Adrenal gland (tissue), 5 donors: ENCODE results near the gene ZSCAN12.

Source experiments
- CTCF ChIP-seq, 6 experiments: fragments of 450-650 bp in 4 of 6; fragments of 200-600 bp in 2 of 6; sonication (generic) in 1 of 6; IDR thresholded peaks; 1 replicate in 5 of 6; 2 replicates in 1 of 6; pipeline versions ENCODE4 v1.5.1 to v1.8.0; 2016 to 2021; ENCODE audit warnings: antibody characterized with exemption in 6 of 6, mild to moderate bottlenecking in 2 of 6, moderate library complexity in 1 of 6
- POLR2A ChIP-seq, 2 donors: fragments of 450-650 bp; IDR thresholded peaks; one replicate each; pipeline ENCODE4 v1.6.1; 2017; ENCODE audit warnings: antibody characterized with exemption in 2 of 2, mild to moderate bottlenecking in 2 of 2, moderate library complexity in 1 of 2
- donor health status: DM: no; HTN: no; CAD: no.

- TF ChIP-seq CTCF (IDR thresholded peaks at IDR 0.05) (no peak), POLR2A (IDR thresholded peaks at IDR 0.05) (no peak)
These were observed 64.4 kb downstream of the ZSCAN12 start for GRCh38 chr6:28335040-28335563.
